ENCODE measurements around the gene MIX23.
A peak's percentile ranks its signal among the peaks of the same experiment; 100 is the strongest.

- TF ChIP-seq CTCF (IDR thresholded peaks at IDR 0.05 in 8 of 11, conservative IDR thresholded peaks at IDR 0.05 in 3 of 11) = peak in 1 of 11 experiments; percentile 19
- TF ChIP-seq POLR2A (IDR thresholded peaks at IDR 0.05) = no peak
- no peak for TF ChIP-seq POLR2AphosphoS5 (IDR thresholded peaks at IDR 0.05)
These were observed 8.8 kb upstream of the MIX23 start for GRCh38 chr3:122391681-122392446.

Data from spleen (tissue), 7 donors.